Osteoblast (primary cell): ENCODE results near the gene CHRNG. TPM values are rescaled to one million over a fixed set of nuclear protein-coding genes. Genes with fewer than 3 reads are reported as not detected.

ENCODE experiments used
- DNase-seq: peaks from one replicate; pipeline ENCODE4 v3.0.0; 2011; ENCODE audit warnings: low spot score, mixed read lengths; ENCODE audit not compliant: insufficient read length; ENCODE audit errors: missing footprints
- H2AFZ ChIP-seq: 2 replicates; pipeline ENCODE4 v1.6.0; 2011; ENCODE audit warnings: mild to moderate bottlenecking, low read length
- H3K27ac ChIP-seq: 2 replicates; pipeline ENCODE4 v1.5.1; 2011; ENCODE audit warnings: mild to moderate bottlenecking, low read depth, low read length, moderate library complexity
- H3K27me3 ChIP-seq: 2 replicates; pipeline ENCODE4 v1.6.0; 2012; ENCODE audit warnings: mild to moderate bottlenecking, control low read depth, inconsistent platforms, low read length, moderate library complexity; ENCODE audit not compliant: insufficient read depth
- H3K36me3 ChIP-seq: 2 replicates; pipeline ENCODE4 v1.5.1; 2011; ENCODE audit warnings: mild to moderate bottlenecking, low read length, control low read depth, moderate library complexity; ENCODE audit not compliant: insufficient read depth
- H3K4me1 ChIP-seq: 2 replicates; pipeline ENCODE4 v1.5.1; 2011; ENCODE audit warnings: mild to moderate bottlenecking, low read length, control low read depth, moderate library complexity; ENCODE audit not compliant: insufficient read depth
- H3K4me2 ChIP-seq: 2 replicates; pipeline ENCODE4 v1.6.0; 2011; ENCODE audit warnings: mild to moderate bottlenecking, low read length; ENCODE audit not compliant: insufficient read depth
- H3K4me3 ChIP-seq: fragments of 200-600 bp; sonication (generic); 3 replicates; pipeline ENCODE4 v1.5.1; 2012; ENCODE audit warnings: mild to moderate bottlenecking, low read length, inconsistent platforms; ENCODE audit not compliant: insufficient read depth
- H3K79me2 ChIP-seq: 2 replicates; pipeline ENCODE4 v1.6.0; 2012; ENCODE audit warnings: mild to moderate bottlenecking, low read length, control low read depth, inconsistent platforms; ENCODE audit not compliant: insufficient read depth
- H3K9me3 ChIP-seq: 2 replicates; pipeline ENCODE4 v1.5.1; 2011; ENCODE audit warnings: low read depth, low read length, control low read depth
- H4K20me1 ChIP-seq: 2 replicates; pipeline ENCODE4 v1.6.0; 2012; ENCODE audit warnings: mild to moderate bottlenecking, low read length, control low read depth; ENCODE audit not compliant: insufficient read depth
- total RNA-seq: library from RNA; depleted of rRNA; stranded (reverse); fragments of >200 nt; gene quantifications from 2 replicates; pipeline ENCODE4 v1.2.3, GENCODE V29; 2012
- TF ChIP-seq, protein P1 (sequence below): IDR thresholded peaks from 2 replicates; pipeline ENCODE4 v1.5.1; 2011; ENCODE audit warnings: mild to moderate bottlenecking, low read depth, low read length, moderate library complexity; ENCODE audit errors: extremely low read depth

Gene CHRNG
- total RNA-seq, 1 donor = not detected

DNA sequence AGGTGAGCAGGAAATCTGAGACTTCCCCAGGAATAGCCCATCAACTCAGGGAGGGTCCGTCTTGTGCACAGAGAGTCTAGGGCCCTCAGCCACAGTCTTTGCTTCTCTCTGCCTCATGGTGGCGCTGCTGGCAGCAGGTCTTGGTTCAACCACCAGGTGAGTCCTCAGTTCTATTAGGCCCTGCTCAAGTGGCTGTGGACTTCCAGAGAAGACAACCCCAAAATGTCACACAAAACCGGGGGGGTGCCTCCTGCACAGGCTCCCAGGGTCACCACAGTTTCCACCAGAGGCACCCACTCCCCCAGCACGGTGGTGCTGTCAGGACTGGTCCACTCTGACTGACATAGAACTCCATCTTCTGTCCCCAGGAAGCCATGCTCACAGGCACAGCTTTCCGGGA lies 2.4 kb upstream of the CHRNG start:
- TF ChIP-seq, protein P1, sequence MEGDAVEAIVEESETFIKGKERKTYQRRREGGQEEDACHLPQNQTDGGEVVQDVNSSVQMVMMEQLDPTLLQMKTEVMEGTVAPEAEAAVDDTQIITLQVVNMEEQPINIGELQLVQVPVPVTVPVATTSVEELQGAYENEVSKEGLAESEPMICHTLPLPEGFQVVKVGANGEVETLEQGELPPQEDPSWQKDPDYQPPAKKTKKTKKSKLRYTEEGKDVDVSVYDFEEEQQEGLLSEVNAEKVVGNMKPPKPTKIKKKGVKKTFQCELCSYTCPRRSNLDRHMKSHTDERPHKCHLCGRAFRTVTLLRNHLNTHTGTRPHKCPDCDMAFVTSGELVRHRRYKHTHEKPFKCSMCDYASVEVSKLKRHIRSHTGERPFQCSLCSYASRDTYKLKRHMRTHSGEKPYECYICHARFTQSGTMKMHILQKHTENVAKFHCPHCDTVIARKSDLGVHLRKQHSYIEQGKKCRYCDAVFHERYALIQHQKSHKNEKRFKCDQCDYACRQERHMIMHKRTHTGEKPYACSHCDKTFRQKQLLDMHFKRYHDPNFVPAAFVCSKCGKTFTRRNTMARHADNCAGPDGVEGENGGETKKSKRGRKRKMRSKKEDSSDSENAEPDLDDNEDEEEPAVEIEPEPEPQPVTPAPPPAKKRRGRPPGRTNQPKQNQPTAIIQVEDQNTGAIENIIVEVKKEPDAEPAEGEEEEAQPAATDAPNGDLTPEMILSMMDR = peak; percentile 27
- peaks cover 5% of the 10 kb centered on the region for H3K9me3 ChIP-seq
- H3K79me2 ChIP-seq = no peaks in the 10 kb centered on the region
- no peak overlapping the region for H3K4me3 ChIP-seq
- H3K4me1 ChIP-seq = no peaks in the 10 kb centered on the region
- H2AFZ ChIP-seq = no peak overlapping the region
- H3K36me3 ChIP-seq = no peaks in the 10 kb centered on the region
- H4K20me1 ChIP-seq = no peaks in the 10 kb centered on the region
- DNase-seq = peak; percentile 57
- peaks cover 16% of the 10 kb centered on the region for H3K27me3 ChIP-seq
- H3K4me2 ChIP-seq = no peak overlapping the region
- H3K27ac ChIP-seq = no peak overlapping the region

DNA sequence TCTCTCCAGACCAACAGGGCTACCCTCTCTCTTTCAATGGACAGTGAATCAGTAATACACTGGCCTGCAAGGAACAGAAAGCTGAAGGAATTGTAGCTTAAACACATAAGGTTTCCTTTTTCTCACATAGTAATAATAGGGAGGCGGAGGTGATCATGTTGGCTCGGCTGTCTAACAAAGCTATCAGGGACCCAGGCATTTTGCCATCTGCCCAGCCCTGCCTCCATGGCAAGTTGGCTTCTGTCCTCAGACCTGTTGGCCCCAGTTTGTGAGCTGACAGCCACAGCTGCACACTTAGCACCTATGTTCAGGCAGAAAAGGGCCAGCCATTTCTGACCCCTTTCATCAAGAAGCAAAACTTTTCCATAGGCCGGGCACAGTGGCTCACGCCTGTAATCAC lies 2.0 kb upstream of the CHRNG start:
- H4K20me1 ChIP-seq = no peaks in the 10 kb centered on the region
- H3K4me2 ChIP-seq = no peak overlapping the region
- TF ChIP-seq, protein P1 = no peak
- H2AFZ ChIP-seq = no peak overlapping the region
- no peaks in the 10 kb centered on the region for H3K36me3 ChIP-seq
- H3K79me2 ChIP-seq = no peaks in the 10 kb centered on the region
- H3K9me3 ChIP-seq = peaks cover 5% of the 10 kb centered on the region
- no peaks in the 10 kb centered on the region for H3K4me1 ChIP-seq
- no peak overlapping the region for H3K4me3 ChIP-seq
- peaks cover 16% of the 10 kb centered on the region for H3K27me3 ChIP-seq
- no peak overlapping the region for H3K27ac ChIP-seq
- DNase-seq = peak; percentile 80

DNA sequence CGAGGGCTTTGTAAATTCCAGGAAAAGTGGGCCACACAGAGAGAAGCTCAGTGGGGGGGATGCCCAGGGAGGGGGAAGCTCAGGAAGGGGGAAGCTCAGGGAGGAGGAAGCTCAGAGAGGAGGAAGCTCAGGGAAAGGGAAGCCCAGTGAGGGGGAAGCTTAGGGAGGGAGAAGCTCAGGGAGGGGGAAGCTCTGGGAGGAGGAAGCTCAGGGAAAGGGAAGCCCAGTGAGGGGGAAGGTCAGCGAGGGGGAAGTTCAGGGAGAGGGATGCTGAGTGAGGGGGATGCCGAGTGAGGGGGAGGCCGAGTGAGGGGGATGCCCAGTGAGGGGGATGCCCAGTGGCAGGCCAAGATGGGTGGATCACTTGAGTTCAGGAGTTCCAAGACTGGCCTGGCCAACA lies 821 bp upstream of the CHRNG start:
- H3K27me3 ChIP-seq = peaks cover 16% of the 10 kb centered on the region
- no peaks in the 10 kb centered on the region for H3K79me2 ChIP-seq
- H3K36me3 ChIP-seq = no peaks in the 10 kb centered on the region
- H2AFZ ChIP-seq = no peak overlapping the region
- H3K9me3 ChIP-seq = peaks cover 5% of the 10 kb centered on the region
- H4K20me1 ChIP-seq = no peaks in the 10 kb centered on the region
- H3K4me3 ChIP-seq = no peak overlapping the region
- TF ChIP-seq, protein P1 = no peak
- no peaks in the 10 kb centered on the region for H3K4me1 ChIP-seq
- no peak overlapping the region for H3K4me2 ChIP-seq
- DNase-seq = peak; percentile 30
- H3K27ac ChIP-seq = no peak overlapping the region

DNA sequence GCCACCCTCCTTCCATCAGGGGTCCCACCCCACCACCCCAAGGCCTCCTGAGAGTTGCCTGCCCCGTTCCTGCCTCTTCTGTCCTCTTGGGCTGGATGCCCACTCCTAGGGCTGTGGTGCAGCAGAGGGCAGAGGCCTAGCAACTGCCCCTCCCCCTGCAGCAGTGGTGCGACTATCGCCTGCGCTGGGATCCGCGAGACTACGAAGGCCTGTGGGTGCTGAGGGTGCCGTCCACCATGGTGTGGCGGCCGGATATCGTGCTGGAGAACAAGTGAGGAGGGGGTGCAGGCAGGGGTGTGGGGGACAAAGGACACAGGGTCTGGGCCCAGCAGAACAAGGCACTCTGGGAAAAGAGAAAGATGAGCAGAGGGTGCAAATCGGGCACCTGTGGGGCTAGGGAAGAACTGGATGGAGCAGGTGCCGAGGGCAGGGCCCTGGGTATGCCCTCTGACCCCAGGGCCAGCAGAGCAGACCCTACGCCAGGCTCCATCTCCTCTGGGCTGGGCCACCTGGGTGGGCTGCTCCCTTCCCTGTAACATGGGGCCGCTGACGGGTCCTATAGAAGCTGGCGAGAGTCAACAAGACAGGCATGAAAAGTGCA lies 1.0 kb downstream of the CHRNG start:
- Histone ChIP-seq H3K4me1 (no peaks in the 10 kb centered on the region), H4K20me1 (peaks cover 3% of the 10 kb centered on the region), H3K27me3 (peaks cover 16% of the 10 kb centered on the region), H3K4me2 (no peak overlapping the region), H3K4me3 (no peak overlapping the region), H2AFZ (no peak overlapping the region), H3K27ac (no peak overlapping the region), H3K36me3 (no peaks in the 10 kb centered on the region), H3K9me3 (peaks cover 5% of the 10 kb centered on the region), H3K79me2 (no peaks in the 10 kb centered on the region)
- peak; percentile 55 for DNase-seq
- TF ChIP-seq, protein P1 = no peak
